ENCODE data around the gene NRG3.

NRG3 gene

DNA sequence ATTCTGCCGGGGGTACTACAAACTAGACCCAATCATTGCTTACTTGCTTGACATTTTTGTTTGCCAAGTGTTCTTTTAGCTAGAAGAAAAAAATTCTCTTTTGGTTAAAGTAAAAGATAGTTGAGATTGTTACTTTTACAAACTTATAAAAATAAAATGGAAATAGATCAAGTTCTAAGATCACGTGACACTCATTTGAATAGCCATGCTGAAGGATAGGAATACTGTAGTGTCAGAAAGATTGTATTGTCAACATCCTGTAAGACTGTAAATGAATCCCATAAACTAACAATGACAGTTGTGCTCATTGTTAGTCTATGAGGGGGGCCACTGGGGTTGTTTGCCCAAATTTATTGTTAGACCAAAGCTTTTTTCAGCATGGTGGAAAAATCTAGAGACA is 10.5 kb downstream of the NRG3 start:
- DNase-seq: no peak

DNA sequence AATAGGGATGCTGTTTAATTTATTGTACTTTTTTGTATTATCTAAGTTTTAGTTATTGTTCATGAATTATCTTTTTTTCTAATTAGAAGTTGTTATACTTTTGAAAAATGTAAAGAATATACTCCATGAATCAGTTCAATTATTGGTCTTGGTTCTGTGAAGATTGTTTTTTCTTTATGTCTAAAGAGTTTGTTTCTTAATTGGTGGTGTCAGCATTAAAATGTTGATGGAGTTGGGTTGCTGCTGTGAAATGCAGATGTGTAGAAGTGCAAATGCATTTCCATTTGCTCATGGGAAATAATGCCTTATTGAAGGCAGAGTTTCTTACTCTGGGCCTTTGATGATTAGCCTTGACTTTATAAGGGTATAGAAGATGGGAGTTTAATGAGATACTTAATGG is 11.9 kb downstream of the NRG3 start:
- no peak for DNase-seq

DNA sequence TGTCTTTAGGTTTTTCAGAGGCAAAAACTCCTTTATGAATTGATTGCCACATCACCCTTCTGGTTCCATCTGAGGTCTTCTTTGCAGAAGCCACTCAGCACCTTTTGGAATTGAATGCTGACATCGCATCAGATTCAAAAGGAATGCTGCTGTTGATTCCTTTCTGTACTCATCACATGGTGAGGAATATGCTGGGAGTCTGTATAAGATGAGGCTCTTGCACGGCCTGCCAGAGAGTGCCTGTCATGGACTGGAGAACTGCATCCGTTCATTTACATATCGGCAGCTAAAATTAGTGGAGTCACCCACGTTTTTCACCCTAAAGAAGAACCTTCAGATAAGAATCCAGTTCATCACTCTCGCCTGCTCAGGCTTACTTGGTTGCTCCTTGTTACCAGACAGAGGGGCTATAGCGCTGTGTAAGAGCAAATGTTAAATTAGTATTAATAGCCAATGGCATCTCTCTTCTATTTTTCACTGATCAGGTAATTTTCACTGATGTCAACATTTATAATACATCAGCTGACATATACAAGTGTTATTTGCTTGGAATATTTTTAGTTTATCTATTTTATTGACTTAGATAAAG is 14.3 kb downstream of the NRG3 start:
- no peak for DNase-seq

DNA sequence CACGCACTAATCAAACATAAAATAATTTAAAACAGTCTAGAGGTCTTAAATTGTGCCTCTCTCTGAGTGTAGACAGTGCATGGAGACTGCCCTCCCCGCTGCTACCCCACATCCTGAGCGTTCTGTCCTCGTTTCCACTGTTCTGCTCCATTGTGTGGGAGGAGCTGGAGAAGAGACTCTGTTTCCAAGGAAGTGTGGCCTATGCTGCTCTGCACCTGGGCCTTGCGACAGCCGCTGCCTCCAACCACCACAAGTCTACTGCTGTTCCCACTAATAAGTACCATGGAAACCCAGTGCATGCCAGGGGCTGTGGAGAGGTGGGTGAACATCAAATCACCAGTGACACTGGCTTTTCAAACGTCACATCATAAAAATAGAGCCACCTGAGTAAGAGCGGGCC is 19.6 kb downstream of the NRG3 start:
- DNase-seq: no peak

DNA sequence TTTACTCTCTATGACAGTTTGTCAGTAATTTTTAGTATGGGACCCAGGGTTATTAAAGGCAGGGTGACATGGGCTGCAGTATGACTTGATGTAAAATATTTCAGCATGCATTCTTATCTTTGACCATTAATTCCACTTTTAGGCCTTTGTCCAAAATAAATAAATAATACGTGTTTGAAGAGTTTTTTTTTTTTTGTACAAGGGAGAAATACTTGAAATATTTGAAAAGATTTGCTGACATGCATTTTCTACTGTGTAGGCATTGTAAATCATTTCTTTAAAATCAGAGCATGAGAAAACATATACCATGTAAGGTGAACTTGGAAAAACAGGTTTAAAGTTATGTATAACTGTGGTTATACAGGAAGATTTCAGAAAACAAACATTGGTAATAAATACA is 23.5 kb downstream of the NRG3 start:
- no peak for DNase-seq

DNA sequence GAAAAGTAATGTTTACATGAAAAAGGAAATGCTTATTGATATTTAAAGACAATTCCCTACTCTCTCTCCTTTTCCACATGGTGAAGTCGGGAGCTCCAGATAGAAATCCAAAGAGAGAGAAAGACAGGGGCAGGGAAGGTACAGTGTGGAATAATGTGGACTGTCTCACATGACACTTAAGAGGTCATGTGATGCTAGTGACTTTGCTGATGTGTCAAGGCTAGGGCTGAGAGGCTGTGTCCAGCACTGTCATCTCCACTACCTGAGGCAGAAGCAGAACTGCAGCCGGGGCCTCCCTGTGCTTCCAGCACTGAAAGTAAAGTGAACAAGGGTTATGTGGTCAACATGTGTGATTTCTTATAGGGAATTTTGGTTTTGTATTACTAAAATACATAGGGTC is 26.0 kb downstream of the NRG3 start:
- no peak for DNase-seq

DNA sequence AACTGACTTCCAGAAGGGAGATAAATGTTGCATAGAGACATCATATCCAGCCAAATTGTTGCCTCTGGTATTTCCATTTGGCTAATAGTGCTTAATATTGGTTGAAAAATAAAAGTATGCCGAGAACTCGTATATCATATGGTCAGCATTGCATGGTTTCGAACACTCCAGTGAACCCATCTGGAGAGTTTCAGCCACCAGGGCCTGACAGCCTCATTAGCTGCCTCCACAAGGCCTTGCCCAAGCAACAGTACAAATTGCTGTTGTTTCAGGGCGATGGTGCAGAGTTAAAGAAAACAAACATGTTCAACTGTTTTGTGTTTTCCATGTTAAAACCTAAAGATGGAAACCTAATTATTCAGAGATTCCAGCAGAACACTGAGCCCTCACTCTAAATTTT is 28.5 kb downstream of the NRG3 start:
- DNase-seq: no peak

DNA sequence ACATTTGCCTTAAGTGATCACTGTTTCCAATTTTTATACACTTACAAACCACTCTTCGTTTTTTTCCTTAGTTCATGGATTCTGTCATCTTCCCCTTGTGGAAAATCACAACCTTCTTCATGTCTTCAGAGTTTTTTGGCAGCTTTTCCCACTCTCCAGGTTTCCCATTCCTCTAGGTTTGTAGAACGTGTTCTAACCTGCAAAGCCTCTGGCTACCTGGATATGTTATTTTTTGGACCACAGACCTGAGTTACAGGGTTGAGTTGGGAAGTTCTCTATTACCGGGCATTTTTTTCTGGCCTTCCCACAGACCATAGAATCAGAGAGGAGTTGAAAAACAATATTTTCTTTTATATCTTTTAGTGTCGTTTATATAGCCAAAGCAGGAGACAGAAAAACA is 30.2 kb downstream of the NRG3 start:
- no peak for DNase-seq

DNA sequence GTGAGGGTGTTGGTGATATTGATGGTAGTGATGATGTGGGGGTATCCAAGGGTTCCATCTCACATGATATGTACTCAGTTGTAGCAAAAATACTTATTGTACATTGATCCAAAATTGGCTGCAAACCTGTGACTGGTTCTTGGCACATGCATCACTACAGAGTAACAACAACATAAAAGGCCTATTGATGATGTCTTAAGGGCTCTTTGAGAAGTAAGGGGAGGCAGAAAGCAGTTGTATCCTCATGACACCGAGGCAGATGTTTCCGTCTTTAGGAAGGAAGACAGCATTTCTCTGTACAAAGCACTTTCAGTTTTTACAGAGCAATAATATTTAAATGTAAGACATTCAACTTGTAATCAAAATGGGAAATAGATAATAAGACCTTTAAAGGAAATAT is 34.5 kb downstream of the NRG3 start:
- no peak for DNase-seq

DNA sequence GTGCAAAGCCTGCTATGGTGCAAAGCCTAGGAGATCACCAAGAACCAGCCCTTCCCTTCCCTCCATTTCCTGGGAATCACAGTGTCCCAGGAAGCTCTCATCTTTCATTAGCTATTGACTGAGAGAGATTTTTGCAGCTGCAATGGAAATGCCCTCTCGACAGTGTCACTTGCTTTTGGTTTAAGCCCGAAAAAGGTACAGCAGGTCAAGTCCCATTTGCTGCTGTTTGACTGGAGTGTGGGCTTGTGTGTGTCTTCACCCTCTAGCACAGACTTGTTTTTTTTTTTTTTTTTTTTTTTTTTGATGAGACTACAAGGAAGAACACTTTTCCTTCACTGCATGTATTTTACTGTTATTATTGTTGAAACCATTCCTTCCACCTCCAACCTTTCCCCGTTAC is 36.3 kb downstream of the NRG3 start:
- no peak for DNase-seq

DNA sequence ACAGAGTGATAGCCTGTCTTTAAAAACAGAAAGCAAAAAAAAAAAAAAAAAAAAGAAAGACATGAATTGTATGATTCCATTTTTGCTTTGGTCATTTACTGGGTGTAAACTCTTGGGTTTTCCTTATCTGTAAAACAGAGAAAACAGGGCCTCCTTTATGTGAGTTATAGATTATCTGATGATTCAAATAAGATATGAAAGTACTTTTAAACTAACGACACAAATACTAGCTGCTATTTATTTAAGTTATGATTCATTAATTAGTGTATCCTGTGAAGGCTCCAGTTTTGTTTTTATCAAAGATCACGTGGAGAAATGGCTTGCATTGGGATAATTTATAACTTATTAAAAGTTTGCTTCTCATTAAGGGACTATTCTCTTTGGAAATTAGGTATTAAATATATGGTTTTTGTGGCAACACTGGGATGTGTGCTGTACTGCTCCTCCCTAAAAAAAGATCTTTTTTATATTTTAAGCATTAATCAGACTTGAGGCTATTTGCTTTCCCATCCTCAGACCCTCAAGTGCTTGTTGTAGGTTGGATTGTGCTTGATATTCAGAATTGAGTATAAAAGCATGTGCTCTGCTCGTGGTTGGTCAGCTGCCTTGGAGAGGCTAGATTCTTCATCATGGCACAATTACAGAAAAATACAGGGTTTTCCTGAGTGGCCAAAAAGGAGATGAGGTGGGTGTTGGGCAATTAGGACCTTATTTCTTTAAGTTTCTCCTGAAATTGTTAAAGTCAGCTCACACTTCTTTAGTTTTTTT is 39.9 kb downstream of the NRG3 start:
- DNase-seq: no peak

DNA sequence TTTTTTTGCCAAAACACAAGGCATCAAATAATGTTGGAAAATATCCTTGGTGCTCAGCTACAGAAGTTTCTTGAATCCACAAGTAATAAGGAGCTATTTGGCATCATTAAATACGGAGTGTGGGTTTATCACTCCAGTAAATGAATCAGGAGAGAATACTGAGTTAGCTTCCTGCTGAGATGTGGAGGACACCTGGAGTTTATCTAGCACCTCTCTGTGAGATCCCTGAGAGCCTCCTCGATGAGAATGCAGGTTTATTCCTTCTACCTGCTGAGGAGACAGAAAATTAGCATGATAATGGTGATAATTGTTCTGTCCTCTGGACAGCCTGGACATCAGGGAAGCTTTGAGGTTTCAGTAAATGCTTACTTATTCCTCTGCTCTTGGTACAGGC is 40.5 kb downstream of the NRG3 start:
- DNase-seq: no peak

DNA sequence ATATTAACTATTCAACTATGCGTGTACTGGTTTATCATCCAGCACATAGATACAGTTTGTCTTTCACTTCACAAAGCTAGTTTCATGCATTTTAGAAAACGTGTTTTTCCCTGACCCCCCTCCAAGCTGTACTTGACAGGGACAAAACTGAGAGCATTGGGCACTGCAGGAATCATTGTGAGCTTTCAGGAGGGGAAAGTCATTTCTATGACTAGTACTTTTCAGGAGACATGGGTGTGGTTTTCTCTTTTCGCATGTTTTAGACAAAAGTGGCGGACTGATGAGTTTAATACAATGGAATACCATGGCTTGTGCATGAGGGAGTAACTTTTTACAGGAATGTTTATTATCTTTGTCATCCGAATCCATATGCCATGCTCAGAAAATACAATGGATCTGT is 42.7 kb downstream of the NRG3 start:
- DNase-seq: no peak

DNA sequence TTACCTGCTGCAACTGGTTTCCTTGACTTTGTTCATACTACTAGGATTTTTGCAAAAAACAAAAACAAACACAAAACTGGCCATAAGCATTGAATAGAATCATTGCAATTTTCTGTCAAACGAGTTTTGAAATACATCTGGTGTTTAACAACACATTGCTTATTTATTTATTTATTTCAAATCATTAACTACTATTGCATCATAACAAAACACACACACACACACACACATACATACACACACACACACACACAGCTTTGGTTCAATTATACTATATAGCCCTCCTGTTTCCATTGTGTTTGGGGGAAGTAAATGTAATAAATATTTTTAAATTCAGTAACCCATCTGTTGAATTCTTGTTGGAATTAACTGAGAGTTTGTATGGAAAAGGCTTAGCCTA is 43.8 kb downstream of the NRG3 start:
- DNase-seq: no peak

DNA sequence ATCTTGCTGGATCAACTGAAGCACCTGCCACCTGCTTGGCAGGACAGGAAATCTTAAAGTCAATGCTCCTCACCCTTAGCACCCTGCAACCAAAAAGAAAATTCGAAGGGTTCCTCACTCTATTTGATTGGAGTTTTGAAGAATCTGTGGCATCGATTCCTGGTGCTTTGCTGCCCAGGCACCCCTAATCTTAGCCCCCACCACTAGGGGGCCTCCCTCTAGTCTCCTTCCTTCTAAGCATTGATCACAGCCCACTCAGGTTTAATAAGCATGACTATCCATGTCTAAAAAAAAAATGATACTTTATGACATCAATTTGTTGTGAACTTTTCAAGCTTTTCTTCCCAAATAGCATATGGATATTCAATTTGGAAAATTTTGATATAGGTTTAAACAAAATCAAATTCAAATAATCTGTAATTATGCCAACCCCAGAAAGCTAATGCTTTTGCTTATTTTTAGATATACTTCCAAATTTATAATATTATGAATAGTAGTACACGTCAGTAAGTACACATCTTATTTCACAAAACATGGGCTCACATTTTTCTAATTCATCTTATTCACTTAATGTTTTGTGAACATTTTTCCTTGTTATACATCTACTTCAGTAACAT is 45.3 kb downstream of the NRG3 start:
- DNase-seq: no peak

DNA sequence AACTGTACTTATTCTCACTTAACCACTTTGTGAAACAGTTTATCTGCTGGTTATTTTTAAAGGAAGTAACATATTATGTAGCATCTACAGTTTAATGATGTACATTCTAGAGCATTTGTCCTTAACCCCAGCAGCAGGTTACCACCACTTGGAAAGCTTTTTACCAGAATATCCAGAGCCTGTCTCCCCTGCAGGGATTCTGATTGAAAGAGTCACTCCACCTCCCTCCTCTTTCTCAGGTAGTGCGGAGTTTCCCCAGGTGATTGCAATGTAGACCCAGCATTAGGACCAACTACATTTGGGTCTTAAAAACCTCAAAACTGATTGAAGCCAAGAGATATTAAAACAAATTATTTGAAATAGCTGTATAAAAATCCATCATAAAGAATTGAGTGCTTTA is 53.1 kb downstream of the NRG3 start:
- no peak for DNase-seq

DNA sequence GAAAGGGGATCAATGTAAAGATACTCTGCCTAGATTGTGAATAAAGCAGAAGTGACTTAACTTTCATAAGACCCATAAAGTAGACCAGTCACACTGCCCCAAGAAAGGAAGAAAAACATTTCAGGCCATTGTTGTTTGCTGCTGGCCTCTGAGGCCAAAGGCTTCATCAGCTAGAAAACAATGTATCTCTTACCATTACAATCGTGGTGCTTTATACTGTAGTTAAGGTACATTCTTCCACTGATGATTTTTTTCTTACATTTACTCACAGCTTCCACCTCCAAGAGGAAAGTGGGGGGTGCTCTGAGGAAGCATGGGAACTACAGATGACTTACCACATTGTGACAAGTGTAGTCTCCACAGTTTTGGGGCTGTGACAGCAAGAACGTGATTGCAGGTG is 68.6 kb downstream of the NRG3 start:
- DNase-seq: no peak

DNA sequence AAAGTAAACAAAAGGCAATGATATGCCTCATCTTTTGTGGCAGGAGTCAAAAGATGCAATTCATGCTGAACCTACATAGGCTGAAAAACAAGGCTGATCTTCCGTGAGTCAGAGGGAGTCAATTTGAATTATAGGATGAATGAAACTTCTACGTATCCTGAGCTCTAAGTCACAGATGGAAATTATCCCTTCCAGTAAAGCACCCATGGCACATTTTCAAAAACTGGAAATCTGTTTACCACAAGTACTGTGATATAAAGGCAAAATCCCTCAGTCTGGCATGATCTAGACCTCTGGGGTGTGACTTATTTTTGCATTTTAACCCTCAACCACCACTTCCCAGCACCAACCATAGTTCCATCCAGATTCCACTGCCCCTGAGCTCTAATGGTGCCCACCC is 69.6 kb downstream of the NRG3 start:
- no peak for DNase-seq

DNA sequence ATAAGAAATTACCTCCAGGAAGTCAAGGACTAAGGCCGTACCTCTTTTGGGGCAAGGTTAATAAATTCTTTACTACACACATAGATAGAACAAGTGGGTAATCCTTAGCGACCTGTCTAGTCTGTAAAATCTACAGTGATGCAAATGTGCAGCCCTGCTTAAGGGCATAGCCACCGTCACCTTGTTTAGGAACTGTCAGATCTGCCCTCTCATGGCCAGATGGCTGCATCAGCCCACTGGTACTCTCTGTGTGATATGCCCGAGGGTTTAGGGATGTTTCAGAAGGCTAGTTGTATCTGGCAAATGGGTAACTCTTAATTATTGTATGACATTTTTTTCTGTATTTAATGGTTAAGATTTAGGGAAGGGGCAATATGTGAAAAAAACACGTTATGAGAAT is 74.3 kb downstream of the NRG3 start:
- no peak for DNase-seq

DNA sequence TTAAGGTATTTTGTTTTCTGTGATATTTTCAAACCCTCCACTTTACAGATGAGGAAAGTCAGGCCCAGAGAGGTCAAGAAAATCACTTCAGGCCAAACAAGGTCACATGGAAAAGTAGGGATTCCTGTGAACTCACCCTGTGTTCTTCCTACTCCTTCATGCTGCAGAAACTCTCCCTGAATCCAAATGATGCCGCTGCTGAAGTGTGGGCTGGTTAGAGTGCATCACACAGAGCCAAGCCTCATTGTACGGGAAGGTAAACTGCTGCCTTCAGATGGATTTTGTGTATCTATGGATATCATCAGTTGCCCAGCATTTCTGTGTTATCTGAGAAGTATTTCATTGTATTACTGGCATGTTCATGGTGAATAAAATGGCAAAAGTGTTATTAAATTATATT is 75.4 kb downstream of the NRG3 start:
- DNase-seq: no peak

DNA sequence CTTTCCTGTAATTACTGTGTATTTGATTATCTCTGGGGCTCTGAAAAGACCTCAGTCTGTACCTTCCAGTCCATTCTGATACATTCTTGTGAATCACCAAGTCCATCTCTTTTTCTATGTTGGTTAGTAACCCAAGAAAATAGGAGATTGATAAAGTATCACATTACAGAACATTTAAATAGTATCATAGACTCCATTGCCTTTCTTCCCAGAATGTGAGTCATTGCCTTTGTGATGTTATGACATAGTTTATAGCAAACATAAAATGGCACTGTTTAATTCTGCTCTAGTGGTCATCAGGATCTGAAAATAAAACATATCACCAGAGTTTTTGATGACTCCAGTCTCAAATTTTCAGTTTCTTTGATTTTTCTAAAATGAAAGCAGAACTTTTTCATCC is 78.4 kb downstream of the NRG3 start:
- no peak for DNase-seq

DNA sequence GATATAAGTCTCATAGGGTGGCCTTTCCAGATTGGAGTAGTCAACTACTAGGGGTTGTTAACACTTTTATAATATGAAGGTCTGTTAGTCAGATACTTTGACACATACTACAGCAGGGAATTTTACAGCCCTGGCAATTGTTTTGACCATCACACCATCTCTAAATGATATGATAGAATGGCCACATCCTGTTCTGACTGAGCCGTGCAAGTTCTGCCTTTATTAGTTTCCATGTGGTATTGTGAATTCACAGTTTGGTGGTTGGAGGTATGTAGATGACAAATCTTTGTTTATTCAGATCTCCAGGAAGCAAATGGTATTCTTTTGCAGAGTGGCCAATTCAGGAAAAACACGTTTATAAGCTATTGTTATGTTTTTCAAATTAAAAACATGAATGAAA is 83.0 kb downstream of the NRG3 start:
- DNase-seq: no peak

DNA sequence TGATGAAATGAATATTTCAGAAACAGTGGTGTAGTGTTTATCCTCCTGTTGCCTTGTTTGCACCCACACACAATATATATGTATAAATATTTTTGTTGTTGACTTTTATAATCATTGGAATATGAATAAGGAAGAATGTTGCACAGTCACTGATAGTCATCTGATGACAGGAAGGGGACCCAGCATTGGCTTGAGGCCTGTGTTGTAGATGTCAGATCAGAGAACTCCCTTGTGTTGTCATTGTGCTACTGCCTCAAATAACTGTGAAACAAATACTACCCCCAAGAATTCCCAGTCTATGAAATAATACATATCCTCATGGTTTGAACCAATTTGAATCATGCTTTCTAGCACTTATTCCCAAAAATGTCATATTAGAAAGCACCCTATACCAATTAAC is 84.0 kb downstream of the NRG3 start:
- no peak for DNase-seq

DNA sequence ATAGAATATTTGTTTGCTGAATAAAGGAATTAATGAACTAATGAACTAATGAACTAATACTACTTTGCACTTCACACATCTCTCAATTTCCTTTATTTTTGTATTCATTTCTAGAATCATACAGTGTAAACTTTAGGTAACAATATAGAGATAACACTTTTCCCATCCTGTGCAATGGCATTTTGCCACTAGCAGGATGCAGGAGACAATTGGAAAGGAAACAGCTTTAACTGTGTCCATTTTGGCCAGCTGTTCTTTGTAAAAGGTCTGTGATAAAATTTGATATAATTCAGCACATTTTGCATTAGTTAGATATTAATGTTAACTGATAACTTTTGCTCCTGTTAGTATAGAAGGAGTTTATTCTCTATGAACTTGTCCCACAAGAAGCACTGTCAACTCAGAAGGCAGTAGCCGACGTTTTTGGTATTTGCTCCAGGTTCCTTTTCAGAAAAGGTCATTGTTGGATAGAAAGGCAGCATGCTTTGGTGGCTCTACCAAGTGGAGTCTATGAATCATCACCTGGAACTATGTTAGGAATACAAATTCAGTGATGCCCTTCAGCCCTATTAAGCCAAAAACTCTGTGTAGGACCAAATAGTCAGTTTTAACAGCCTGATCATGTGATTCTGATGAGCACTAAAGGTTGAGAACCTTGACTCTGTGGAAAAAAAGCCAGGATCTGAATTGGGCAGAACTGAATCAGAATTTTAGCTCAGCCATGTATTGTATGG is 86.6 kb downstream of the NRG3 start:
- no peak for DNase-seq
